H9 (cell line): ENCODE data around the gene SLC22A12. TPM values are rescaled to one million over a fixed set of nuclear protein-coding genes. Genes with fewer than 3 reads are reported as not detected.

Experiments
- DNase-seq: peaks from one replicate; pipeline ENCODE4 v3.0.0-alpha.2; 2017
- H2AFZ ChIP-seq: one replicate; pipeline ENCODE4 v1.6.1; 2013; ENCODE audit warnings: mild to moderate bottlenecking, low read length, control low read depth, moderate library complexity
- H2AK5ac ChIP-seq: 2 replicates; pipeline ENCODE4 v1.6.1; 2013; ENCODE audit warnings: low read length, control low read depth, mixed read lengths; ENCODE audit not compliant: insufficient read length
- H2BK120ac ChIP-seq: one replicate; pipeline ENCODE4 v1.6.1; 2013; ENCODE audit warnings: low read depth, mild to moderate bottlenecking, low read length, control low read depth, inconsistent platforms; ENCODE audit not compliant: poor library complexity, severe bottlenecking
- H2BK12ac ChIP-seq: 2 replicates; pipeline ENCODE4 v1.6.1; 2013; ENCODE audit warnings: low read length, control low read depth, mixed read lengths, low read depth; ENCODE audit not compliant: insufficient read length
- H2BK15ac ChIP-seq: 2 replicates; pipeline ENCODE4 v1.6.1; 2013; ENCODE audit warnings: low read depth, low read length, control low read depth
- H2BK20ac ChIP-seq: one replicate; pipeline ENCODE4 v1.6.1; 2013; ENCODE audit warnings: low read depth, mild to moderate bottlenecking, low read length, control low read depth, inconsistent platforms; ENCODE audit not compliant: poor library complexity, severe bottlenecking
- H2BK5ac ChIP-seq: 2 replicates; pipeline ENCODE4 v1.6.1; 2013; ENCODE audit warnings: low read length, control low read depth, mixed read lengths; ENCODE audit not compliant: insufficient read length
- H3K14ac ChIP-seq: 2 replicates; pipeline ENCODE4 v1.6.1; 2013; ENCODE audit warnings: low read length, control low read depth; ENCODE audit not compliant: insufficient read depth
- H3K18ac ChIP-seq: 2 replicates; pipeline ENCODE4 v1.6.1; 2013; ENCODE audit warnings: low read depth, mild to moderate bottlenecking, mixed read lengths, low read length, control low read depth; ENCODE audit not compliant: insufficient read length
- H3K23ac ChIP-seq: 2 replicates; pipeline ENCODE4 v1.6.1; 2013; ENCODE audit warnings: low read length, control low read depth, mixed read lengths, low read depth; ENCODE audit not compliant: insufficient read length
- H3K23me2 ChIP-seq: 2 replicates; pipeline ENCODE4 v1.6.1; 2013; ENCODE audit warnings: low read depth, mild to moderate bottlenecking, mixed read lengths, low read length, control low read depth; ENCODE audit not compliant: insufficient read length, poor library complexity, severe bottlenecking
- H3K27ac ChIP-seq: 2 replicates; pipeline ENCODE4 v1.5.1; 2013; ENCODE audit warnings: low read length, control low read depth, mixed read lengths, low read depth; ENCODE audit not compliant: insufficient read length
- H3K27me3 ChIP-seq: 2 replicates; pipeline ENCODE4 v1.6.1; 2013; ENCODE audit warnings: low read length, control low read depth, inconsistent platforms; ENCODE audit not compliant: insufficient read depth
- H3K4ac ChIP-seq: 2 replicates; pipeline ENCODE4 v1.6.1; 2013; ENCODE audit warnings: low read depth, mild to moderate bottlenecking, control low read depth, inconsistent platforms, low read length, moderate library complexity
- H3K4me1 ChIP-seq: 2 replicates; pipeline ENCODE4 v1.6.1; 2013; ENCODE audit warnings: low read length, control low read depth, inconsistent platforms; ENCODE audit not compliant: insufficient read depth
- H3K4me2 ChIP-seq: 2 replicates; pipeline ENCODE4 v1.6.1; 2013; ENCODE audit warnings: low read length, control low read depth, mixed read lengths; ENCODE audit not compliant: insufficient read length, insufficient read depth
- H3K56ac ChIP-seq: 2 replicates; pipeline ENCODE4 v1.6.1; 2013; ENCODE audit warnings: low read depth, mild to moderate bottlenecking, mixed read lengths, low read length, control low read depth; ENCODE audit not compliant: insufficient read length
- H3K79me1 ChIP-seq: 2 replicates; pipeline ENCODE4 v1.6.1; 2013; ENCODE audit warnings: low read depth, mild to moderate bottlenecking, moderate library complexity, low read length, control low read depth, inconsistent platforms; ENCODE audit not compliant: insufficient read depth, poor library complexity, severe bottlenecking
- H3K79me2 ChIP-seq: 2 replicates; pipeline ENCODE4 v1.6.1; 2013; ENCODE audit warnings: low read length, control low read depth, inconsistent platforms; ENCODE audit not compliant: insufficient read depth
- H3K9ac ChIP-seq: 2 replicates; pipeline ENCODE4 v1.6.1; 2013; ENCODE audit warnings: low read length, control low read depth, mixed read lengths; ENCODE audit not compliant: insufficient read length; ENCODE audit errors: extremely low read depth
- H3K9me3 ChIP-seq: one replicate; pipeline ENCODE4 v1.6.1; 2013; ENCODE audit warnings: low read depth, low read length, inconsistent platforms; ENCODE audit not compliant: control insufficient read depth
- H3T11ph ChIP-seq: one replicate; pipeline ENCODE4 v1.6.1; 2013; ENCODE audit warnings: mild to moderate bottlenecking, low read length, control low read depth, inconsistent platforms
- H4K20me1 ChIP-seq: one replicate; pipeline ENCODE4 v1.6.1; 2013; ENCODE audit not compliant: control insufficient read depth, insufficient read length, insufficient read depth
- H4K5ac ChIP-seq: 2 replicates; pipeline ENCODE4 v1.6.1; 2013; ENCODE audit warnings: low read depth, mild to moderate bottlenecking, mixed read lengths, low read length, control low read depth; ENCODE audit not compliant: insufficient read length
- H4K8ac ChIP-seq: replicated peaks from 2 replicates; pipeline ENCODE4 v1.6.1; 2013; ENCODE audit warnings: low read length, control low read depth, mixed read lengths, low read depth; ENCODE audit not compliant: insufficient read length
- H4K91ac ChIP-seq: 2 replicates; pipeline ENCODE4 v1.6.1; 2013; ENCODE audit warnings: low read depth, mild to moderate bottlenecking, moderate library complexity, mixed read lengths, low read length, control low read depth; ENCODE audit not compliant: insufficient read length
- H3K27ac Mint-ChIP-seq, 3 experiments: 2 replicates in 2 of 3; 3 replicates in 1 of 3; pipeline ENCODE4 v1.8.0; 2020 to 2021; ENCODE audit warnings: mixed read lengths in 3 of 3, mild to moderate bottlenecking in 1 of 3, moderate library complexity in 1 of 3
- H3K27me3 Mint-ChIP-seq: 2 replicates; pipeline ENCODE4 v1.8.0; 2021; ENCODE audit warnings: low read depth, mild to moderate bottlenecking, moderate library complexity, mixed read lengths
- H3K36me3 Mint-ChIP-seq, 3 experiments: 2 replicates in 2 of 3; 3 replicates in 1 of 3; pipeline ENCODE4 v1.8.0; 2020 to 2021; ENCODE audit warnings: low read depth in 3 of 3, mixed read lengths in 3 of 3; ENCODE audit not compliant: insufficient read depth in 1 of 3
- H3K4me1 Mint-ChIP-seq, 2 experiments: 2 replicates each; pipeline ENCODE4 v1.8.0; 2020; ENCODE audit warnings: mixed read lengths in 2 of 2
- H3K4me3 Mint-ChIP-seq, 2 experiments: 2 replicates in 1 of 2; 3 replicates in 1 of 2; pipeline ENCODE4 v1.8.0; 2020 to 2021; ENCODE audit warnings: mild to moderate bottlenecking in 2 of 2, mixed read lengths in 2 of 2, moderate library complexity in 1 of 2
- H3K9me3 Mint-ChIP-seq, 2 experiments: 2 replicates in 1 of 2; 3 replicates in 1 of 2; pipeline ENCODE4 v1.8.0; 2020; ENCODE audit warnings: mild to moderate bottlenecking in 2 of 2, mixed read lengths in 2 of 2, moderate library complexity in 1 of 2
- WGBS: extraction: QIAGEN DNeasy Blood & Tissue Kit; methylation state at CpG from one replicate; pipeline ENCODE4 v1.1.7; 2013; ENCODE audit warnings: missing lambda C conversion rate, low lambda C conversion rate, mixed read lengths; ENCODE audit not compliant: insufficient read length; ENCODE audit errors: extremely low coverage; 5-methylcytosine and 5-hydroxymethylcytosine counted together
- total RNA-seq: library from RNA; stranded (reverse); gene quantifications from 2 replicates; pipeline ENCODE4 v1.2.1, GENCODE V29; 2021
- TF ChIP-seq, protein P1 (sequence below): fragments of 200-600 bp; sonication (generic); conservative IDR thresholded peaks from 3 replicates; pipeline ENCODE4 v1.8.0; 2021; ENCODE audit warnings: antibody characterized with exemption, mild to moderate bottlenecking

SLC22A12 gene
- total RNA-seq, 1 experiment from 2014 or later: not detected

DNA sequence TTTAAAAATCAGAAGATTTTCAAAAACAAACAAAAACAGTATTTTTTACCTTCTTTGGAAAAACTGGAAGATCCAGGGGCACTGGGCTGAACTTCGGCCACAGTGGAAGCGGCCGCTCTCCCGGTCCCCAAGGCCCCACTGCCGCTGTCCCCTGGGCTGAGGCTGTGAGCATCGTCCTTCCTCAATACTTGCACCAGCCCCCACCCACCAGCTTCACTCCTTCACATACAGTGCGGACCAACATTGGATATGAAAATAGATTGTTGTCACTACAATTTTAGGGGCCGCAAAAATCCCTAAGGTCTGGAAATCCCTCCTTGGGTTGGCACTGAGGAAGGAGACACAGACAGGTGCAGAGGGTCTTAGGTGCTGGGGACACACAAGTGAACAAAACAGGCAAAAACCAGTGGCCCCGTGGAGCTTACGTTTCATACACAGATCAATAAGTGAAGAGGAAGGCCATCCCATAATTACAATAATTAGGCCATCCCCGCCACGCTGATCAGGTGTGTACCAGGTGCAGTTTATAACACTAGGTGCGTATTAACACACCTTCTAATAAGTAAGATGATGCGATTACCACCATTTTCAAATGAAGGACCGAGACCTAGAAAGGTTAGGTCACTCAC, 28.2 kb upstream of the SLC22A12 start:
- peaks cover 48 to 55% of the 10 kb centered on the region in 2 experiments for H3K4me1 Mint-ChIP-seq

More for the DNA sequence above, 28.2 kb upstream of the SLC22A12 start:
- Histone ChIP-seq H2BK15ac (no peak overlapping the region), H4K91ac (no peak overlapping the region), H4K20me1 (no peaks in the 10 kb centered on the region), H3T11ph (no peak overlapping the region), H3K23me2 (peaks cover 5% of the 10 kb centered on the region), H3K23ac (no peak overlapping the region), H3K79me1 (no peaks in the 10 kb centered on the region), H3K4me2 (no peak overlapping the region), H2AK5ac (no peak overlapping the region), H2BK20ac (no peak overlapping the region), H3K9me3 (no peaks in the 10 kb centered on the region), H3K18ac (no peak overlapping the region), H2AFZ (no peak overlapping the region), H2BK5ac (no peak overlapping the region), H4K5ac (no peak overlapping the region), H3K56ac (no peak overlapping the region), H3K4ac (no peak overlapping the region), H3K4me1 (peaks cover 7% of the 10 kb centered on the region; the same call in 1 of the 2 replicates), H3K79me2 (no peaks in the 10 kb centered on the region), H2BK12ac (no peak overlapping the region), H3K27ac (no peak overlapping the region), H2BK120ac (no peak overlapping the region), H4K8ac (no peak overlapping the region), H3K27me3 (no peaks in the 10 kb centered on the region), H3K9ac (no peak overlapping the region), H3K14ac (no peak overlapping the region)
- Mint-ChIP-seq H3K27me3 (peaks cover 6% of the 10 kb centered on the region), H3K36me3 (no peaks in the 10 kb centered on the region; a peak in 1 of 7 replicates), H3K4me3 (no peak overlapping the region), H3K9me3 (no peaks in the 10 kb centered on the region), H3K27ac (peak overlapping the region in 1 of 3 experiments; percentile 67; a peak in 1 of 7 replicates)
- WGBS: no CpG with 5 or more reads among the region's 15 CpGs
- no peak for DNase-seq
- TF ChIP-seq, protein P1, sequence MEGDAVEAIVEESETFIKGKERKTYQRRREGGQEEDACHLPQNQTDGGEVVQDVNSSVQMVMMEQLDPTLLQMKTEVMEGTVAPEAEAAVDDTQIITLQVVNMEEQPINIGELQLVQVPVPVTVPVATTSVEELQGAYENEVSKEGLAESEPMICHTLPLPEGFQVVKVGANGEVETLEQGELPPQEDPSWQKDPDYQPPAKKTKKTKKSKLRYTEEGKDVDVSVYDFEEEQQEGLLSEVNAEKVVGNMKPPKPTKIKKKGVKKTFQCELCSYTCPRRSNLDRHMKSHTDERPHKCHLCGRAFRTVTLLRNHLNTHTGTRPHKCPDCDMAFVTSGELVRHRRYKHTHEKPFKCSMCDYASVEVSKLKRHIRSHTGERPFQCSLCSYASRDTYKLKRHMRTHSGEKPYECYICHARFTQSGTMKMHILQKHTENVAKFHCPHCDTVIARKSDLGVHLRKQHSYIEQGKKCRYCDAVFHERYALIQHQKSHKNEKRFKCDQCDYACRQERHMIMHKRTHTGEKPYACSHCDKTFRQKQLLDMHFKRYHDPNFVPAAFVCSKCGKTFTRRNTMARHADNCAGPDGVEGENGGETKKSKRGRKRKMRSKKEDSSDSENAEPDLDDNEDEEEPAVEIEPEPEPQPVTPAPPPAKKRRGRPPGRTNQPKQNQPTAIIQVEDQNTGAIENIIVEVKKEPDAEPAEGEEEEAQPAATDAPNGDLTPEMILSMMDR: no peak
